Stimulated activated CD4-positive, alpha-beta T cell treated with anti-CD3 and anti-CD28 coated beads, Interleukin-2, amount 100 ng/mL, for 48 hours (primary cell): Measurements from ENCODE around the gene OLFML2A.
"Not testable (repeated sequence)": the region's sequence is repeated elsewhere in the genome, so short reads cannot be mapped to it uniquely, and the experiment has no call there.

Source experiments
- DNase-seq, 2 donors: peaks; one replicate each; pipeline ENCODE4 v3.0.0-alpha.2; 2020

The OLFML2A gene

GRCh38 chr9:124831642-124832364 lies 54.9 kb downstream of the OLFML2A start:
- no peak for DNase-seq

GRCh38 chr9:124834591-124834990 lies 57.7 kb downstream of the OLFML2A start:
- DNase-seq = no peak

GRCh38 chr9:124835026-124835557 lies 58.2 kb downstream of the OLFML2A start:
- no peak for DNase-seq

GRCh38 chr9:124838132-124838531 lies 61.2 kb downstream of the OLFML2A start:
- DNase-seq = not testable (repeated sequence)

- DNase-seq = not testable (repeated sequence)
Observed at GRCh38 chr9:124838567-124839275, 61.8 kb downstream of the OLFML2A start.

- DNase-seq = no peak
Observed at GRCh38 chr9:124839612-124840299, 62.8 kb downstream of the OLFML2A start.

GRCh38 chr9:124840300-124840833 lies 63.4 kb downstream of the OLFML2A start:
- no peak for DNase-seq

- no peak for DNase-seq
Observed at GRCh38 chr9:124841075-124841821, 64.3 kb downstream of the OLFML2A start.

GRCh38 chr9:124843456-124844034 lies 66.6 kb downstream of the OLFML2A start:
- DNase-seq = no peak

GRCh38 chr9:124844291-124844690 lies 67.4 kb downstream of the OLFML2A start:
- no peak for DNase-seq

GRCh38 chr9:124846467-124846866 lies 69.5 kb downstream of the OLFML2A start:
- DNase-seq = not testable (repeated sequence)

GRCh38 chr9:124846969-124847368 lies 70.0 kb downstream of the OLFML2A start:
- DNase-seq = no peak

- no peak for DNase-seq
Observed at GRCh38 chr9:124849801-124850200, 72.9 kb downstream of the OLFML2A start.

GRCh38 chr9:124852121-124852828 lies 75.3 kb downstream of the OLFML2A start:
- DNase-seq = no peak

- DNase-seq = peak; percentile 68 to 78
Observed at GRCh38 chr9:124852829-124853531, 76.0 kb downstream of the OLFML2A start, which contains the start of gene WDR38. Gene WDR38 (plus strand): TSS chr9:124853460. CDS start chr9:124853532, 72 bp downstream.

- no peak for DNase-seq
Observed at GRCh38 chr9:124853605-124854143, 76.7 kb downstream of the OLFML2A start.

GRCh38 chr9:124854161-124854560 lies 77.2 kb downstream of the OLFML2A start:
- no peak for DNase-seq

GRCh38 chr9:124854822-124855221 lies 77.9 kb downstream of the OLFML2A start:
- no peak for DNase-seq

- DNase-seq = no peak
Observed at GRCh38 chr9:124855566-124855943, 78.6 kb downstream of the OLFML2A start.
